ENCODE measurements around the gene NDUFAF8. TPM values are rescaled to one million over a fixed set of nuclear protein-coding genes. Genes with fewer than 3 reads are reported as not detected.

Gene NDUFAF8
- polyA plus RNA-seq, 1 experiment: 70.8 TPM

DNA sequence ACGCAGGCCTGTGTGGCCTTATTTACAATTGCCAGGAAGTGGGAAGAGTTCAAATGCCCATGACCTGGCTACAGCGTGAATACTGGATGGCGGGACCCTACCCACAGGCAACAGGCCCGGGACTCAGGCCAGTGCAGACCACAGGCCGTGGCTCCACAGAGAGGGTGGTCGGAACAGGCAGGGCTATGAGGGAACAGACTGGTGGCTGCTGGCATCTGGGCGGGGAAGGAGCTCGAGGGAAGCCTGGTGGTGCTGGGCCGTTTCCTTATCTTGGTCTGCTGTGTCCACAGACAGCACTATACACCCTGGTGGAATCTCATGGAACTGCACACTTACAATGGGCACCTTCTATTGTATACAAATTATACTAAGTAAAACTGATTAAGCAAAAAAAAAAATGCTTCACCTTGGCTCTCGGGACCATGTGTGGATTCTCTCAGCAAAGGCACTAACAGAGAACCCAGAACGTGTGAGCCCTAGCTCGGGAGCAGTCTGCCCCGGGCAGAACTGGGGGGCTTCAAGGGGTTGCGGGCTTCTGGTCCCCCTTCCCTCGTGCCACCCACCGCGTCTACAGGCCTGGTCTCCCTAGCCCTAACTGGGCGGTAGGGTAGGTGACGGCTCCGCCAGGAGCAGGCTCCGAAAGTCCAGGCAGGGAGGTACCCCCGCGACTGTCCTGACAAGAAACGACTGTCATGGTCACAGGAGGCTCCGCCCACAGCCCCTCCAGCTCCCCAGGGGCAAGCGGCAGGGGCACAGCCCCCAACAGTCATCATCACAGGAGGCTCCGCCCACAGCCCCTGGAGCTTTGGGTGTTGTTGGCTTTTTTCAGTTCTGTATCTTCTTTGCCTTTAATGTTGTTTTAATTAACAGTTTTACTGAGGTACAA, 38.2 kb upstream of the NDUFAF8 start:
- CTCF ChIA-PET: interaction anchor here (0.6 to 4.1 kb wide), 10 partner anchors 10 to 115 kb away, joined by 3 to 26 read pairs (median 5); no protein-coding TSS in a partner anchor
- POLR2A ChIA-PET: no interaction called here

GRCh38 chr17:81202318-81202717, 36.8 kb upstream of the NDUFAF8 start:
- ChIA-PET CTCF (interaction anchor here (4.1 kb wide), 1 partner anchor 59 kb away, joined by 26 read pairs; no protein-coding TSS in a partner anchor), POLR2A (no interaction called here)
- no peak overlapping the region for H3K4me3 ChIP-seq (ENCODE audit: low read depth, low read length)
- H3K27me3 ChIP-seq (ENCODE audit: control insufficient read depth, insufficient read depth, low read length): no peaks in the 10 kb centered on the region
- TF ChIP-seq, protein P1, sequence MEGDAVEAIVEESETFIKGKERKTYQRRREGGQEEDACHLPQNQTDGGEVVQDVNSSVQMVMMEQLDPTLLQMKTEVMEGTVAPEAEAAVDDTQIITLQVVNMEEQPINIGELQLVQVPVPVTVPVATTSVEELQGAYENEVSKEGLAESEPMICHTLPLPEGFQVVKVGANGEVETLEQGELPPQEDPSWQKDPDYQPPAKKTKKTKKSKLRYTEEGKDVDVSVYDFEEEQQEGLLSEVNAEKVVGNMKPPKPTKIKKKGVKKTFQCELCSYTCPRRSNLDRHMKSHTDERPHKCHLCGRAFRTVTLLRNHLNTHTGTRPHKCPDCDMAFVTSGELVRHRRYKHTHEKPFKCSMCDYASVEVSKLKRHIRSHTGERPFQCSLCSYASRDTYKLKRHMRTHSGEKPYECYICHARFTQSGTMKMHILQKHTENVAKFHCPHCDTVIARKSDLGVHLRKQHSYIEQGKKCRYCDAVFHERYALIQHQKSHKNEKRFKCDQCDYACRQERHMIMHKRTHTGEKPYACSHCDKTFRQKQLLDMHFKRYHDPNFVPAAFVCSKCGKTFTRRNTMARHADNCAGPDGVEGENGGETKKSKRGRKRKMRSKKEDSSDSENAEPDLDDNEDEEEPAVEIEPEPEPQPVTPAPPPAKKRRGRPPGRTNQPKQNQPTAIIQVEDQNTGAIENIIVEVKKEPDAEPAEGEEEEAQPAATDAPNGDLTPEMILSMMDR (IDR thresholded peaks at IDR 0.05; ENCODE audit: insufficient read depth, low read depth, low read length): no peak
- DNase-seq (ENCODE audit: low read depth): no peak
- H3K36me3 ChIP-seq (ENCODE audit: control insufficient read depth, insufficient read depth, low read length): peaks cover 1% of the 10 kb centered on the region

More for the DNA sequence above, 38.2 kb upstream of the NDUFAF8 start:
- TF ChIP-seq, protein P1 (IDR thresholded peaks at IDR 0.05; ENCODE audit: insufficient read depth, low read depth, low read length): peak; percentile 68
- Histone ChIP-seq H3K36me3 (ENCODE audit: control insufficient read depth, insufficient read depth, low read length) (peaks cover 4% of the 10 kb centered on the region), H3K4me3 (ENCODE audit: low read depth, low read length) (no peak overlapping the region), H3K27me3 (ENCODE audit: control insufficient read depth, insufficient read depth, low read length) (no peaks in the 10 kb centered on the region)
- peak; percentile 3 for DNase-seq (ENCODE audit: low read depth)

DNA sequence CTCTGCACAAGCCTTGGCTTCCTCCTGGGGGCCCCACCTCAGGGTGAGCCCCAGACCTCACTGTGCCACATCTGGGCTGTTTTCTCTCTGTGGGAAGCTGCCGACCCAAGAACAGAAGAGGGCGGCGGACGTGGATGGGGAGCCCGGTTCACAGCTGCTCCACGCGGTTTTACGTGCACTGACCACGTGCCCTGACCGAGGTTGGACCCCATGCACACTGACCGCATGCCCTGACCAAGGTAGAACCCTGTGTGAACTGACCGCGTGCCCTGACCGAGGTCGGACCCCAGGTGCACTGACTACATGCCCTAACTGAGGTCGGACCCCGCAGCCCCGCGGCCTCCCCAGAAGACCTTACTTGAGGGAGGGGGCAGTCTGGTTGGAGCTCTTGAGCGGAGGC, 36.0 kb upstream of the NDUFAF8 start:
- ChIA-PET POLR2A (no interaction called here), CTCF (interaction anchor here (4.1 kb wide), 1 partner anchor 60 kb away, joined by 26 read pairs; no protein-coding TSS in a partner anchor)

DNA sequence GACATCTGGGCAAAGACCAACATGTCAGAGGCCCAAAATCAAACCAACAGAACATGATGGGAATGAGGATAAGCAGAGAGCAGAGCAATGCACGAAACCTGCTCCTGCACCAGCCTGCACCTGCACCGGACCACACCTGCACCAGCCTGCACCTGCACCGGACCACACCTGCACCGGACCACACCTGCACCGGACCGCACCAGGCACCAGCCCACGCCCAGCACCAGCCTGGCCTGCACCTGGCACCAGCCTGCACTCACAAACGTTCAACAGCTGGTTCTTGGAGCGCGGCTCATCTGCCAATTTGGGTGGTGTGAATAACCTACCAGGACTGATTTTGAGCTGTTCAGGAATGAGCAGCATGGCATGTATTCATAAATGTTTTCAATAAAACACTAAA, 34.5 kb upstream of the NDUFAF8 start:
- POLR2A ChIA-PET: no interaction called here
- no peak overlapping the region for H3K4me3 ChIP-seq (ENCODE audit: low read depth, low read length)
- no peaks in the 10 kb centered on the region; the same call in 1 of the 2 replicates for H3K36me3 ChIP-seq (ENCODE audit: control insufficient read depth, insufficient read depth, low read length)
- CTCF ChIA-PET: interaction anchor here (1.6 kb wide), 1 partner anchor 62 kb away, joined by 5 read pairs; no protein-coding TSS in a partner anchor
- H3K27me3 ChIP-seq (ENCODE audit: control insufficient read depth, insufficient read depth, low read length): no peaks in the 10 kb centered on the region
- TF ChIP-seq, protein P1 (IDR thresholded peaks at IDR 0.05; ENCODE audit: insufficient read depth, low read depth, low read length): no peak
- DNase-seq (ENCODE audit: low read depth): no peak

More for the DNA sequence above, 36.0 kb upstream of the NDUFAF8 start:
- DNase-seq (ENCODE audit: low read depth): no peak
- H3K27me3 ChIP-seq (ENCODE audit: control insufficient read depth, insufficient read depth, low read length): no peaks in the 10 kb centered on the region
- no peak overlapping the region for H3K4me3 ChIP-seq (ENCODE audit: low read depth, low read length)
- H3K36me3 ChIP-seq (ENCODE audit: control insufficient read depth, insufficient read depth, low read length): peaks cover under 1% of the 10 kb centered on the region
- TF ChIP-seq, protein P1 (IDR thresholded peaks at IDR 0.05; ENCODE audit: insufficient read depth, low read depth, low read length): no peak

DNA sequence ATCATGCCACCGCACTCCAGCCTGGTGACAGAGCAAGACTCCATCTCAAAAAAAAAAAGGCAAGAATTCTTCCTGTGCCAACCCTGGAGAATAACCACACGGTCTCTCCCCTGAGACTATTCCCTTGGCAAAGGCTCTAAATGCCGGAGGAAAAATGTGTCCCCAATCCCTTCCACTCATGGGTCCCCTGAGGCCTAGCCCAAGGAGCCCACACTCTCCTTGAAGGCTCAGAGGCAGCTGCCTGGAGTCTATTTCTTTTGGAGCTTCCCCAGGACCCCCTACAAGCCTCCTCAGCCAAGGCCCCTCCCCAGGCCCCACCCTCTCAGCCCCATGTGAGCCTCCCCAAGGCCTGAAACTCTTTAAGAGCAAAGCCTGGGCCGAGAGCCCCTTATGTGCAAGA, 33.0 kb upstream of the NDUFAF8 start:
- Histone ChIP-seq H3K4me3 (ENCODE audit: low read depth, low read length) (no peak overlapping the region), H3K27me3 (ENCODE audit: control insufficient read depth, insufficient read depth, low read length) (no peaks in the 10 kb centered on the region), H3K36me3 (ENCODE audit: control insufficient read depth, insufficient read depth, low read length) (no peaks in the 10 kb centered on the region; the same call in 1 of the 2 replicates)
- POLR2A ChIA-PET: no interaction called here
- CTCF ChIA-PET: interaction anchor here (0.8 kb wide), 1 partner anchor 21 kb away, joined by 3 read pairs; no protein-coding TSS in a partner anchor
- DNase-seq (ENCODE audit: low read depth): no peak
- TF ChIP-seq, protein P1 (IDR thresholded peaks at IDR 0.05; ENCODE audit: insufficient read depth, low read depth, low read length): no peak
